Mesothelial cell of epicardium (in vitro differentiated cells): ENCODE results near the gene SLC9A8. TPM values are rescaled to one million over a fixed set of nuclear protein-coding genes. Genes with fewer than 3 reads are reported as not detected.

ENCODE experiments used
- DNase-seq, 2 experiments: peaks; one replicate each; pipeline ENCODE4 v3.0.0; 2021; ENCODE audit warnings: low spot score in 2 of 2; ENCODE audit not compliant: unreplicated experiment in 2 of 2
- H3K27ac Mint-ChIP-seq: 2 replicates; pipeline ENCODE4 v1.8.0; 2021; ENCODE audit warnings: mixed read lengths
- H3K27me3 Mint-ChIP-seq: 2 replicates; pipeline ENCODE4 v1.8.0; 2021; ENCODE audit warnings: low read depth, mixed read lengths
- H3K36me3 Mint-ChIP-seq: 2 replicates; pipeline ENCODE4 v1.8.0; 2021; ENCODE audit warnings: mixed read lengths
- H3K4me1 Mint-ChIP-seq: 2 replicates; pipeline ENCODE4 v1.8.0; 2021; ENCODE audit warnings: mixed read lengths
- H3K4me3 Mint-ChIP-seq: 2 replicates; pipeline ENCODE4 v1.8.0; 2021; ENCODE audit warnings: mild to moderate bottlenecking, moderate library complexity, mixed read lengths
- H3K9me3 Mint-ChIP-seq: 2 replicates; pipeline ENCODE4 v1.8.0; 2021; ENCODE audit warnings: mixed read lengths
- total RNA-seq: library from RNA; stranded (reverse); gene quantifications from 3 replicates; pipeline ENCODE4 v1.2.1, GENCODE V29; 2021
- TF ChIP-seq, protein P1 (sequence below): fragments of 200-600 bp; sonication (generic); IDR thresholded peaks from one replicate; pipeline ENCODE4 v1.5.0; 2021; ENCODE audit warnings: antibody characterized with exemption; ENCODE audit not compliant: unreplicated experiment

The SLC9A8 gene
- total RNA-seq, 1 donor from 2014 or later, result 11.9 TPM

DNA sequence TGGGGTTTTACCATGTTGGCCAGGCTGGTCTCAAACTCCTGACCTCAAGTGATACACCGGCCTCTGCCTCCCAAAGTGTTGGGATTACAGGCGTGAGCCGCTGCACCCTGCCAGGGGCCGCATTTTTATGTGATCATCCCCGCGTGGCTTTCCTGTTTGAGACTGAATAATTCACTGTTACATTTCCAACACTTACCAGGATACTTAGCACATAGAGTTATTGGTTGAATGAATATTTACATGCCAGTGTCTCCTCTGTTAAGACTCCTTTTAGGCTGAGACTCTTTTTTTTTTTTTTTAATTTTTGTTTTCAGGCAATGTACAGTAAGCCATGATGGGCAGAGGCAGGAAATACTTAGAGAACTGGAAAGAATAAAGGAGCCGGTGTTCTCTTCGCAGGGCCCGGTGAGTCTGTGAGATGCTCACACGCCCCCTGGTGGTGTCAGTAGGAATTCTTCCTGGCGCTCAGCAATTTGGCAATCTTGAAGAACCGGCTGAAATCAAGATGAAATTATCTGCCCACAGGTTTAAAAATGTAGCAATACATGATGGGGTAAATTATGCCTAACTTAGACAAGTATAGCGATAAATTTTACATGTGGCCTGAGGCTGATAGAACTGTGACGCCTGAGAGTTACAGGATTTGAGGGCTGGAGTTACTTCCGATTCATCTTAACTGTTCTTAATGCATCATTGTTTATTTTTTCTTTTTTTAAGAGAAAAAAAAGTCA is 115.9 kb downstream of the SLC9A8 start:
- Mint-ChIP-seq H3K27ac (peak overlapping the region; percentile 87), H3K27me3 (no peaks in the 10 kb centered on the region), H3K4me3 (no peak overlapping the region), H3K4me1 (peaks cover 7% of the 10 kb centered on the region), H3K9me3 (peaks cover 5% of the 10 kb centered on the region), H3K36me3 (no peaks in the 10 kb centered on the region)
- peak; percentile 58 to 87 for DNase-seq
- TF ChIP-seq, protein P1, sequence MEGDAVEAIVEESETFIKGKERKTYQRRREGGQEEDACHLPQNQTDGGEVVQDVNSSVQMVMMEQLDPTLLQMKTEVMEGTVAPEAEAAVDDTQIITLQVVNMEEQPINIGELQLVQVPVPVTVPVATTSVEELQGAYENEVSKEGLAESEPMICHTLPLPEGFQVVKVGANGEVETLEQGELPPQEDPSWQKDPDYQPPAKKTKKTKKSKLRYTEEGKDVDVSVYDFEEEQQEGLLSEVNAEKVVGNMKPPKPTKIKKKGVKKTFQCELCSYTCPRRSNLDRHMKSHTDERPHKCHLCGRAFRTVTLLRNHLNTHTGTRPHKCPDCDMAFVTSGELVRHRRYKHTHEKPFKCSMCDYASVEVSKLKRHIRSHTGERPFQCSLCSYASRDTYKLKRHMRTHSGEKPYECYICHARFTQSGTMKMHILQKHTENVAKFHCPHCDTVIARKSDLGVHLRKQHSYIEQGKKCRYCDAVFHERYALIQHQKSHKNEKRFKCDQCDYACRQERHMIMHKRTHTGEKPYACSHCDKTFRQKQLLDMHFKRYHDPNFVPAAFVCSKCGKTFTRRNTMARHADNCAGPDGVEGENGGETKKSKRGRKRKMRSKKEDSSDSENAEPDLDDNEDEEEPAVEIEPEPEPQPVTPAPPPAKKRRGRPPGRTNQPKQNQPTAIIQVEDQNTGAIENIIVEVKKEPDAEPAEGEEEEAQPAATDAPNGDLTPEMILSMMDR, result peak; percentile 92

GRCh38 chr20:49929142-49929494 is 116.5 kb downstream of the SLC9A8 start:
- Mint-ChIP-seq H3K4me1 (peaks cover 7% of the 10 kb centered on the region), H3K27ac (peak overlapping the region; percentile 87), H3K36me3 (no peaks in the 10 kb centered on the region), H3K4me3 (no peak overlapping the region), H3K27me3 (no peaks in the 10 kb centered on the region), H3K9me3 (peaks cover 5% of the 10 kb centered on the region)
- TF ChIP-seq, protein P1, result no peak
- no peak for DNase-seq

DNA sequence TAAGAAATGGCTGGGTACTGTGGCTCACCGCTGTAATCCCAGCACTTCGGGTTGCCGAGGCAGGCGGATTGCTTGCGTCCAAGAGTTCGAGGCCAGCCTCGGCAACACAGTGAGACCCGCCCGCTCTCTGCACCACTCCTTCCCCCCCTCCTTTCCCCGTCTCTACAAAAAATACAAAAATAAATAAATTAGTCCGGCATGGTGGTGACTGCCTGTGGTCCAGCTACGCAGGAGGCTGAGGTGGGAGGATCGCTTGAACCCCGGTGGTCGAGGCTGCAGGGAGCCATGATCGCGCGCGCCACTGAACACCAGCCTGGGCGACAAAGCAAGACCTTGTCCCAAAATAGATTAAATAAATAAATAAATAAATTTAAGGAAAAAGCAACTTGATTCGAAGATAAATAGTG is 123.1 kb downstream of the SLC9A8 start:
- DNase-seq, result no peak
- peaks cover 25% of the 10 kb centered on the region for H3K4me1 Mint-ChIP-seq
- H3K4me3 Mint-ChIP-seq, result peak overlapping the region; percentile 89
- H3K27me3 Mint-ChIP-seq, result no peaks in the 10 kb centered on the region
- no peaks in the 10 kb centered on the region for H3K9me3 Mint-ChIP-seq
- H3K36me3 Mint-ChIP-seq, result peaks cover 2% of the 10 kb centered on the region
- TF ChIP-seq, protein P1, result no peak
- H3K27ac Mint-ChIP-seq, result no peak overlapping the region

GRCh38 chr20:49936153-49937026 is 123.8 kb downstream of the SLC9A8 start, which contains the start of gene RNF114:
RNF114 (plus strand) TSS chr20:49936397; CDS start chr20:49936413, 16 bp downstream.
- Mint-ChIP-seq H3K27me3 (no peaks in the 10 kb centered on the region), H3K4me1 (peaks cover 25% of the 10 kb centered on the region), H3K9me3 (no peaks in the 10 kb centered on the region), H3K36me3 (peaks cover 8% of the 10 kb centered on the region), H3K27ac (peak within 1 kb of the TSS; percentile 89), H3K4me3 (peak within 1 kb of the TSS; percentile 89)
- DNase-seq, result peak; percentile 86 to 94
- TF ChIP-seq, protein P1, result no peak

- no peaks in the 10 kb centered on the region for H3K27me3 Mint-ChIP-seq
- TF ChIP-seq, protein P1, result no peak
- peaks cover 10% of the 10 kb centered on the region for H3K36me3 Mint-ChIP-seq
- H3K9me3 Mint-ChIP-seq, result no peaks in the 10 kb centered on the region
- peak overlapping the region; percentile 89 for H3K27ac Mint-ChIP-seq
- H3K4me3 Mint-ChIP-seq, result peak overlapping the region; percentile 89
- H3K4me1 Mint-ChIP-seq, result peaks cover 25% of the 10 kb centered on the region
- DNase-seq, result no peak
These were observed 124.7 kb downstream of the SLC9A8 start for GRCh38 chr20:49937027-49937929.
